Fibroblast of mammary gland (primary cell): ENCODE data around the gene GMCL1.
A peak's percentile ranks its signal among the peaks of the same experiment; 100 is the strongest.

Experiments used
- DNase-seq: peaks from one replicate; pipeline ENCODE4 v3.0.0-alpha.2; 2010; ENCODE audit warnings: low read depth
- H3K4me3 ChIP-seq: 2 replicates; pipeline ENCODE4 v1.5.1; 2011; ENCODE audit warnings: low read depth, mild to moderate bottlenecking, low read length, moderate library complexity; ENCODE audit not compliant: control insufficient read depth
- CTCF ChIP-seq: conservative IDR thresholded peaks from 2 replicates; pipeline ENCODE4 v1.5.1; 2011; ENCODE audit warnings: low read depth, low read length, inconsistent platforms; ENCODE audit not compliant: control insufficient read depth, insufficient read depth

The GMCL1 gene

GRCh38 chr2:69829256-69830044, at the start of gene GMCL1:
GMCL1 (plus strand) TSS chr2:69829660; CDS start chr2:69829893, 233 bp downstream.
- peak within 1 kb of the TSS; percentile 87 for H3K4me3 ChIP-seq
- TF ChIP-seq CTCF, result no peak
- peak; percentile 94 for DNase-seq

GRCh38 chr2:69780921-69781320, 48.5 kb upstream of the GMCL1 start:
- no peak overlapping the region for H3K4me3 ChIP-seq
- no peak for DNase-seq
- no peak for TF ChIP-seq CTCF

GRCh38 chr2:69781321-69782248, 47.9 kb upstream of the GMCL1 start:
- TF ChIP-seq CTCF, result no peak
- H3K4me3 ChIP-seq, result no peak overlapping the region
- DNase-seq, result no peak

GRCh38 chr2:69784228-69784627, 45.2 kb upstream of the GMCL1 start:
- H3K4me3 ChIP-seq, result no peak overlapping the region
- DNase-seq, result no peak
- no peak for TF ChIP-seq CTCF

- no peak for TF ChIP-seq CTCF
- DNase-seq, result no peak
Observed at GRCh38 chr2:69785358-69785757, 44.1 kb upstream of the GMCL1 start.

GRCh38 chr2:69786052-69786560, 43.4 kb upstream of the GMCL1 start:
- no peak overlapping the region for H3K4me3 ChIP-seq
- no peak for TF ChIP-seq CTCF
- DNase-seq, result no peak

More at GRCh38 chr2:69785358-69785757, 44.1 kb upstream of the GMCL1 start:
- no peak overlapping the region for H3K4me3 ChIP-seq
